ENCODE results near the gene PTGFRN.

PTGFRN gene

GRCh38 chr1:117008656-117009055 lies 98.9 kb downstream of the PTGFRN start:
- DNase-seq = no peak

GRCh38 chr1:117009132-117009531 lies 99.4 kb downstream of the PTGFRN start:
- DNase-seq = peak; percentile 26

- no peak for DNase-seq
Observed at GRCh38 chr1:117010310-117010969, 100.7 kb downstream of the PTGFRN start.

- DNase-seq = no peak
Observed at GRCh38 chr1:117011334-117011733, 101.6 kb downstream of the PTGFRN start.

- DNase-seq = no peak
Observed at GRCh38 chr1:117013309-117013858, 103.7 kb downstream of the PTGFRN start.

- peak; percentile 28 for DNase-seq
Observed at GRCh38 chr1:117014209-117014608, 104.5 kb downstream of the PTGFRN start.

GRCh38 chr1:117015724-117016123 lies 106.0 kb downstream of the PTGFRN start:
- DNase-seq = no peak

- no peak for DNase-seq
Observed at GRCh38 chr1:117017062-117017461, 107.3 kb downstream of the PTGFRN start.

GRCh38 chr1:117017648-117018047 lies 107.9 kb downstream of the PTGFRN start:
- no peak for DNase-seq

- no peak for DNase-seq
Observed at GRCh38 chr1:117020526-117021156, 110.9 kb downstream of the PTGFRN start.

GRCh38 chr1:117022114-117022513 lies 112.4 kb downstream of the PTGFRN start:
- DNase-seq = no peak

GRCh38 chr1:117025568-117025967 lies 115.9 kb downstream of the PTGFRN start:
- no peak for DNase-seq

GRCh38 chr1:117026361-117026760 lies 116.6 kb downstream of the PTGFRN start:
- DNase-seq = no peak

GRCh38 chr1:117029685-117030084 lies 120.0 kb downstream of the PTGFRN start:
- DNase-seq = no peak

GRCh38 chr1:117030271-117030877 lies 120.7 kb downstream of the PTGFRN start:
- DNase-seq = no peak

GRCh38 chr1:117032266-117032665 lies 122.5 kb downstream of the PTGFRN start:
- DNase-seq = no peak

- DNase-seq = no peak
Observed at GRCh38 chr1:117032681-117033539, 123.2 kb downstream of the PTGFRN start.

GRCh38 chr1:117033772-117034171 lies 124.1 kb downstream of the PTGFRN start:
- no peak for DNase-seq

GRCh38 chr1:117034791-117035290 lies 125.1 kb downstream of the PTGFRN start:
- DNase-seq = no peak

GRCh38 chr1:117036018-117036461 lies 126.3 kb downstream of the PTGFRN start:
- DNase-seq = no peak

- no peak for DNase-seq
Observed at GRCh38 chr1:117037802-117038201, 128.1 kb downstream of the PTGFRN start.

- no peak for DNase-seq
Observed at GRCh38 chr1:117038236-117038635, 128.5 kb downstream of the PTGFRN start.

Measured in activated CD4-positive, alpha-beta T cell treated with anti-CD3 and anti-CD28 coated beads, Interleukin-2, Interleukin-6, amounts not matched to agents 100 ng/mL and 50 ng/mL, durations not matched to agents 16 hours and 8 hours (primary cell).